ENCODE measurements around the gene FRMD6.
"Not testable (repeated sequence)": the region's sequence is repeated elsewhere in the genome, so short reads cannot be mapped to it uniquely, and the experiment has no call there.

The FRMD6 gene

DNA sequence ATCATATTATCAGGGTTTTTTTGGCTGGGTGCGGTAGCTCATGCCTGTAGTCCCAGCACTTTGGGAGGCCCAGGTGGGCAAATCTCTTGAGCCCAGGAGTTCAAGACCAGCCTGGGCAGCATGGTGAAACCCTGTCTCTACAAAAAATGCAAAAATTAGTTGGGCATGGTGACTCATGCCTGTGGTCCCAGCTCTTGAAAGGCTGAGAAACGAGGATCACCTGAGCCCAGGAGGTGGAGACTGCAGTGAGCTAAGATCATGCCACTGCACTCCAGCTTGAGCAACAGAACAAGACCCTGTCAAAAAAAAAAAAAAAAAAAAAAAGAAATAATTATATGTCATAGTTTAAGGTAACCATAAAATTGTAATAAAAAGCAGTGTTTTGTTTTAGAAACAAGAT, 18.4 kb upstream of the FRMD6 start:
- not testable (repeated sequence) for DNase-seq

DNA sequence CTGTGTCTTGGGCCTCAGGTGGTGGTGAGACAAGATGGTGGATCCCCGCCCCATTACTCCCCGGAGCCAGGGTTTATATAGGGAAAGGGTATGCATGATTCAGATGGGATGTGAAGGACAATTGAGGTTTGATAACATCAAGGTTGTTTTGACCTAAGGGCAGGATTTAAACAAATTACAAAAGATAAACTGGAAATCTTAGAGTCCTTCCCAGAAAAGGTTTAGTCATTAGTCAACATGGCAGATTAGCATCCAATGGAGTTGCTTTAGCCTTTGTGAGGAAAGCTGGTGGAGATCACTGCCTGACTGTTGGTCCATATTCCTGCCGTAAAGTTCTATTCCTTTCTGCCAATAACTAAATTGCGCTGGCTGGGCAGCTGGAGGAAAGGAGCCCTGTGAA, 15.6 kb upstream of the FRMD6 start:
- DNase-seq: no peak

DNA sequence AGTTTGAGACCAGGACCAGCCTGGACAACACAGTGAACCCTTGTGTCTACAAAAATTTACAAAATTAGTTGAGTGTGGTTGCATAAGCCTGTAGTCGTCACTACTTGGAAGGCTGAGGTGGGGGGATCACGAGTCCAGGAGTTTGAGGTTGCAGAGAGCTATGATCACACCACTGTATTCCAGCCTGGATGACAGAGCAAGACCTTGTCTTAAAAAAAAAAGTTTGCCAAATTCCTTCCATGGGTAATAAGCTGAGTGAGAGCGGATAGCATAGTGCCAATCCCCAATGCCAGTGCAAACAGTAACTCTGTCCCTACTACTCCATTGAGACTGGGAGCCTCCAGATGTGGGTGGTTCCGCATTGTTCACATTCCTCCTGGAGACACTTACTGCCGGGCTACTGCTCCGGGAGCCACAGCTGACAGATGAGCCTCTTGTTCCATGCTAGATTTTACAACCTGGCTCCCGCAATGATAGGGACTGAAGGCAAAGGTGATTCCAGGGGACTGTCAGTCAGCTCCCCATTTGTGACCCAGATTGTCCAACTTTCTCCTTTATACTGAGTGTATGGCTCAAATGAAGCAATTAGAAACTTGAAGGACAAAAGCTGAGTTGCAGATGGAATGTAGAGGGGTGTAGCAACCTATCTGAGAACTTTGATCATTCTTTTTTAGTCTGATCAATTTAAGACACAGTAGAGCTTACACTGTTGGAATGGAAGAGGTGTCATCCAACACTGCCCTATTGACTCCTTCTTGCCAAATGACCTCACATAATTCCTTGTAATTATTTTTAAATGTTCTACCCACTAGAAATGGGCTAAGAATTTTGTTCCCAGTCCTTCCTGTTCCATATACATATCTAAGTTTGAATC, 13.4 kb upstream of the FRMD6 start:
- no peak for DNase-seq

DNA sequence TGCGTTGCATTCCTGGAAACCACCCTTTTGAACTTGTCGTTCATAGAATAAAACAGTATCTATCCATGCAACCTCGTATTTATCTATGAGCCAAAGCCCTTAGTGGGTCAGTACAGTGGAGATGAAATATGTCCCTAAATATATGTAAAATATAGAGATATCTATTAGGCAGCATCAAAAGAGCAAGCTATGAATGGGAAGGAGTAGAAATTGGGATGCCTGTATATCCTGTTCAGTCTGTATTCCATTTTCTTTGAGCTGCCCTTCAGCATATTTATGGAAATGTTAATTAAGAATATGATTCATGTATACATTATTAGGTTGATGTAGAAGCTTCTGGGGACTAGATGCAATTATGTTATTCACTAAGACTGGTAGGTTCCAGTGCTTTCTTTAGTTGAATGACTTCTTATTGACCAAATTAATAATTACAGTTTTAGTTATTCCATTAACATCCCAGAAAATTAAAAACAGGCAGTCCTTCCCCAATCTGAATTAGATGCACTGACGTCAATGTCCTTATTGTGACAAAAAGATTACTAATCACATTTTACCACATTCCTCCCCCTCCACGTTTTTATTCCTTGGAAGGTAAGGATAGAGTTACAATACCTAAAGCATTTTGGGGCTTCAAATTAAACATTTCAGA, 11.9 kb upstream of the FRMD6 start:
- DNase-seq: no peak

DNA sequence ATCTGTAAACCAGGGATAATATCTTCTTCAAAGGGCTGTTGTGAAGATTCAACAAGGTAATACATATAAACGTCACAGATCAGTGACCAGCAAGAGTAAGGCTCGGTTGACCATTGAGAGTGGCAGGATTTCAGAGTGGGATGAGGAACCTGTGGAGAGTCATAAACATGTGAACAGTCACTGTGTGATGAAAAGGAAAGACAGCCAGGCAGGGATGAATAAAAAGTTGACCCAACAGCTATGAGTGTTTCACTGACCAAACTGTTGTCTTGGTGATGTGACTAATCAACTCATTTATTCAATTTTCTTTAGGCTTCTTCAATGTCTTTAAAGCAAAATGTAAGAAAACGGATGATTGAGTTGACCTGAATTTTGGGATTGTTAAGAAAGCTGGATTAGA, 8.6 kb upstream of the FRMD6 start:
- no peak for DNase-seq

DNA sequence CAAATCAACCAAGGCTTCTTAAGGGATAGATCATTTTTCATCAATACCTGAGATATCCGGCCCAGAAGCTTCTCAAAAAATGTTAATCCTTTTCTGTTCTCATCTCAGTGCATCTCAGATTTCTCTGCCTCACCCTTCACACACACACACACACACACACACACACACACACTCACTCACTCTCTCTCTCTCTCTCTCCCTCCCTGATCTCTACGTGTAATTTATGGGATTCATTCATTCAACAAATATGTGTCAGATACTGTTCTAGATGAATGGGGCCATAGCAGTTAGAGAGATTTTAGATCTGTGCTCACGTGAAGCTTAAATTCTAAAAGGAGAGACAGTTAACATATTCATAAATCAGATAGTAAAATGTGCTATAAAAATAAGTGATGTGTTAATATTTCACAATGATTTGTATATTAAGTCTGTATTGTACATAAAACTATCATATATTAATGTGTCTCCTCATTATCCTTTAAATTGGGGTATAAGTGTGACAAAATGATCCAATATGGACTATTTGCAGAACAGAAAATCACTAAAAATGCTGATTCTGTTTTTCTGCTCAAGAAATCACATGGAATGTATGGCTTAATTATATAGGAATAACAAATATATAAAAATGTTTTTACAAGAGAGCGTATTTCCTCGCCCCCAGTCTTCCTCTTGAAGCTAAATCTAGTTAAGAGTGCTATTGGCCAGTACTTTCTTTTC, 7.3 kb upstream of the FRMD6 start:
- DNase-seq: no peak

DNA sequence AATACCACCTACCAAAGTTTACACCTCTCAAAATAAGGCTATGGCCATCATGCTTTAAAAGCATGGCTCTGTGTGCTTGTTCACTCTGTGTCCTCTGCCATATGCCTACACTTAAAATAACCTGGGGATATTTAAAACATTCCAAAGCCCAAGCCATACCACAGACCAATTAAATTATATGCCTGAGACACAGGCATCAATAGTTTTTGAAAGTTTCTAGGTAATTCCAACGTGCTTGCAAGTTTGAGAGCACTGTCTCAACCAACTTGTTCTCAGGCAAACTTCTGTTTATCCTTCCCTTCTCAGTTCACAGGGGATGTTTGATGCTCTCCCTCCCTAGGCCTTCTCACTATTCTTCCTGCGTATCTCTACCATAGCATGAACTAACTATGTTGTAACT, 3.4 kb upstream of the FRMD6 start:
- DNase-seq: no peak

DNA sequence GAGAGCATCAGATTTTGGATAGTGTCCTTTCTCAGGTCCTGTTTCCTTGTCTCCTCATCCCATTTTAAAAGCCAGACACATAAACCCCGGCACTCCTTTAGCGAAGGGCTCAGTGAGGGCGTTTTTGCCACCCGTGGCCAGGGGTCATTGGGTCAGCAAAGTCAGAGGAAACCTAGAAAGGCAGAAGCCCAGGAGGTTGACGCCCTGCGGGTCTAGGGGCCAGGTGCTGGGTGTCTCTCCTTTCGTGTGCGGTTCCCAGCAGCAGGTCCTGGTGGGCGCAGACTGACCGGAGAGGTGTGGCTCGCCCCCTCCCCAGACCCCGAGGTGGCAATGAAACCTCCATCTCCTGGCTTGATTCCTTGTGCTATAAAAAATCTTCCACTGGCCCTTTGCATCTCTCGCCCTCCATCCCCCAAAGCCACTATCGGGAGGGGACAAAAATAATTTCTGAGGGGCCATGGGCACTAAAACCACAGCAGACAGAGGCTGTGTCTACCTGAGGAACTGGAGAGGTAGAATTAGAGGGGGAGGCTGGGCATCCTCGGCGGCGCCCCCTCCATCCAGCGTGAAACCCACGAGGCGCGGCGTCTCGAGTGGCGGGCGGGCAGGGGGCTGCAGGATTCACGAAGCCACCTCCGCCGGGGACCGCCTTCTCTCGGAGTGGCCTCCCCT, 858 bp upstream of the FRMD6 start:
- no peak for DNase-seq

DNA sequence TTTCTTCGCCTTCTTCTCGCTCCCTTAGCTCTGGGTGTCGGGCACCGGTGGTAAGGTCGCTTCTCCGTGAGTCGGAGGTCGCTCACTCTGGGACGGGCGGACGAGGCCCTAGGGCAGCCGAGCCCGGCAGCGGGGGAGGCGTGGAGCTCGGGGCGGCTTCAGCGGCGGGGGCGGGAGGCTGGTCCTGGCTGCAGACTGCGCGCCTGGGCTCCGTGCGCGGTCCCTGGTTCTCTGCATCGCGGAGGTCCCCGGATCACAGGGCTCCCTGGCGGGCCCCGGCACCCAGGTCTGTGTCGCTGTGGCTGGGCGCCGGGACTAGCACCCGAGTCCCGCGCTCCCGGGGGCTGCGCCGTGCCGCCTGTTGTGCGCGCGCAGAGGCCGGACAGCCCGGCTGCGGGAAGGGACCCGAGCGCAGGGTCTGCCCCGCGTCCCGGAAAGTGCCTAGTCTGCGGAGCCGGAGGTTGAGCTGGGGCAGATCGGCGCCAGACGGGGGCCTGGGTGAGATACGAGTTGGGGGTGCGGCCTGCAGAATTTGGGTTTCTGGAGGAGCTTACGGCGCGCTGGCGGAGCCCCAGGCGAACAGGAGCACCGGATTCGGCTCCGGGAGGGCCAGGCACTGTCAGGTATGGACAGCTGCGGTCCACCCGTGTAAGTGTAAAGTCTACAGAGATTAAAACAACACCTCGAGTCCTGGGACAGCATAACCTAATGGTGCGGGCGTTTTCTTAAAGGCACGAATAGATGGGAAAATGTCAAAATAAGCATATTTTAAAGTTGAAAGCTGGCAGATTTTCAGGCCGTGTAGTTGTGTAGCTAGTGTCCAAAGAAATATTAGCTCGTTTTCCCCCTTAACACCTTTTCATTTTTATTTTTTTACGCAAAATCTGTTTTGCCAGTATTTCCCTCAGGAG, 713 bp downstream of the FRMD6 start:
- DNase-seq: peak; percentile 37

DNA sequence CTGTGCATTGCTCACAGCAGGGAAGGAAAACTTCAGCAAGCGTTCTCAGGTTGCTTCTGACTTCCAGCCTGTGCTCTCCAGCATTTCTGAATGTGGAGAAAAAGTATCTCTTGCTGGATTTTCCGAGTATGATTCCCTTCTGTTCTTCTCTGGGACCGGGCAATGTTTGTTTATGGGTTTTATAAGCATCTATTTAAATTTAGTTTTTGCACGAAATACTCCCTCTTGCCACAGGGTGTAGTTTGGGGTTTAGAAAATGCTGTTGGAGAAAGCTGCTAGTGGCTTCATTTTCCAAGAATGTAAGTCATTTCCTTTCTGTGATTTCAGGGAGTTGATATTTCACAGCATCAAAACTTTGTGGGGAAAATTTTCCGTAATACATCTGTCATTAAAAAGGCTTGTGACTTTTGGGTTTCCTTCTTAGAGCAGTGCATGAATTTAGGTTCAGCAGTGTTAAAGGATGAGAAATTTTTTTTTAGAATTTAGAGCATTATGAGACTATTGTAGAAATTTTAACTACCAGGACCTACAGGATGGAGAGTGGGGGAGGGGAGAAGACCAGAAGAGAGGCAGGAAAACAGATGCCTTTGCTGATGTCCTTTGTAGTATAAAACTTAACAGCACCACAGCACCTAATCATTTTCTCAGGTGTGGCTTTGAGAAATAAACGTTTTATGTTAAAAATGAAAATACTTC, 1.5 kb downstream of the FRMD6 start:
- DNase-seq: no peak

DNA sequence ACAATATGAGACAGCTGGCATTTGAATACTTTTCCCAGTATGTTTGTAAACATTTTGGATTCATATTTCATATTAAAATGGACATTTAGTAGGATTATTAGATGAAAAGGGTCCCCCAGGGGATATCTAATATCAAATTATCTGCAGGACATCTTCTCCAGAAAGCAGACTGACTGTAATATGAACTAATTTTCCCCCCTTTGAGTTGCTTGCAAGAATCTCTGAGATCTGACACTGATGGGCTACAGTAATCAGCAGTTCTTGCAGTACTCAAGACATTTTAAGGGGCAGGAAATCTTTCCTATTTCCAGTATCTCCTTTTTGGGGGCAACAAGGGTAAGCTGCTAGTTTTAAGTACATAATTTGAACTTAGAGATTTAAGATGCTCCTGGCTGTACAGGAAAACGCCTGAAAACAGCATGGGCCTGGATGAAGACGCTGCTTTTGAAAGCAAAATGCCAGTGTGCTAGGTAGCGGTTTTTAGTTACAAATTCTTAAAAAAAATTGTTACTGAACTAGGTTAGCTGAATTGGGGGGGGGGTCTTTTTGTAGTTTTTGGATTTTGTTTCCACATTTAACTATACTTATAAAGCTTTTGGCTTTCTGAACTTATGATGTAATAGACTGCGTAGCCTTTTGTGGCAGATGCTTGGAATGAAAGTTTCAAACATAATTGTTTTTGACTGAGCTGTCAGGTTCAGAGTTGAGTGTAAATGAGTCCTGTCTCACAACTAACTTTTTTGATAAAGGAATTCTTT, 2.2 kb downstream of the FRMD6 start:
- no peak for DNase-seq

DNA sequence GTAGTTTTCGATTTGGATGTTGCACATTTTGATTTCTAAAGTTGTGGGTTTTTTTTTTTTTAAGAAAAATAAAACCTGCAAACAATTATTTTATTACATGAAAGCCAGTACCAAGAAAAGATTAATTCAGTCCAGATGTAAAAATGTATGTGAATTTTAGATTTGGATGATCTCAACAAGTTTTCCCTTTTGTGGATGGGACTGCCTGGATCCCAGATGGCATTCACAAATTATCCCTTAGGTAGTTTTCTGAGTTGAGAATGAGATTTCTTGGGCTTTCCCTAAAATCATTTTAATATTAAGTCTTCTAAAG, 2.8 kb downstream of the FRMD6 start:
- DNase-seq: no peak

DNA sequence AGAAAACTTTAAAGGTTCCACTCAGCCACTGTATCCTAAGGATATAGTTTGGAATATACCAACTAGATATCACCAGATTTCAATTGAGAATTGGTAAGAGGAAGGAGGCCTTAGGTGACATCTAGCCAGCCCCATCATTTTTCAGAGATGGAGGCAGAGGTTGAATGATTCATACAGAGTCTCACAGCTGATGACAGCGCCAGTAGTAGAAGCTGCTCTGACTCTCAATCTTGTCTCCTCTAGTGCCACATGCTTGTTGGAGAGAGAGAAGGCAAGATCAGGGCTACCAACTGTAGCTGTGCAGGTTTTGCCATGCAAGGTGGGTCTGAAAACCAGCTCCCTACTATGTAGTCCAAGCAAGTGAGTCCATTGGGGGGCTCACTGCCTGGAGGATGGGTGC, 6.1 kb downstream of the FRMD6 start:
- no peak for DNase-seq

DNA sequence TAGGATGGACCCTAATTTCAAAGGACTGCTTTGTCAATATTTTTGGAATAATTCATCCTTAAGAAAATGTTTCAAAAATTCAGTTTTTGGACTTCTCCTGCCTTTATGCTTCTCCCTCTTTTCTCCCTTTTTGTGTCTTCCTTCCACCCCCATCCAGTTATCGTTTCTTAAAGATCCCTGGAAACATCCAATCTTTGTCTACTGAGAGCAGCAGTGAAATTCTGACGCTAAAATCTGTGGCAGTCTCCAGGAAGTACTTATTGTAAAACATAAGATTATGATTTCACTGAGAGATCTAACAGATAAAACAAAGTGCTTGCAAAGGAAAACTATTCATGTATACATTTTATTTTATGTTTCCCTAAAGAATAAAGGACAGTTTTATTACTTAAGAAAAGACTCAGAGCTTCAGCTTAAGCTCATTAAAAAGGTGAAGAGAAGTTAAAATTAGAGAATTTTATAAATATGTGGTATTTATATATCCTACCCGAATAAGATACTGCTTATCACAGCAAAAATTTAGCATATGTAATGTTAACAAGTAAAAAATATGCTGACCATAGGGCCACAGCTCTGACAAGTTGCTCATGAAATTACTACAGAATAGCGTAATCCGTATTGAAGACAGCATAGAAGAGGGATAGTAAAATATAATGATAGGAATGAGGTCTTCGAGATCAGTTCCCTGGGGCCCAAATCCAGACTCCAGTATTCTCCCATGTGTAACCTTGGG, 6.9 kb downstream of the FRMD6 start:
- DNase-seq: no peak

DNA sequence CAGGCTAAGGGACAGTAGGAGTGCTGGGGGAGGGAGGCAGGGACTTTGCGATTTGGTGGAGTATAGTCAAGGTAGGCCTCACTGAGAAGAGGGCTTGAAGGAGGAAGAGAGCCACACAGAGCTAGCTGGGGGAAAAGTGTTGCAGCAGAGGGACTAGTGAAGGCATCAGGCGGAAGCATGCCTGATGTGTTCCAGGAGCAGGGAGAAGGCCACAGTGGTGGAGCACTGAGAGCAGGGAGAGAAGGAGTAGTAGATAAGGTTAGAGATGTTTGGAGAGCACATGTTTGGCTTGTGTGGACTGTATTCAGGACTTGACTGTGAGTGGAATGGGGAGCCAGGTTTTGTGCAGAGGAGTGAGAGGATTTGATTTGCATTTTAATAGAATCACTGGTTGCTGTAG, 9.0 kb downstream of the FRMD6 start:
- DNase-seq: no peak

DNA sequence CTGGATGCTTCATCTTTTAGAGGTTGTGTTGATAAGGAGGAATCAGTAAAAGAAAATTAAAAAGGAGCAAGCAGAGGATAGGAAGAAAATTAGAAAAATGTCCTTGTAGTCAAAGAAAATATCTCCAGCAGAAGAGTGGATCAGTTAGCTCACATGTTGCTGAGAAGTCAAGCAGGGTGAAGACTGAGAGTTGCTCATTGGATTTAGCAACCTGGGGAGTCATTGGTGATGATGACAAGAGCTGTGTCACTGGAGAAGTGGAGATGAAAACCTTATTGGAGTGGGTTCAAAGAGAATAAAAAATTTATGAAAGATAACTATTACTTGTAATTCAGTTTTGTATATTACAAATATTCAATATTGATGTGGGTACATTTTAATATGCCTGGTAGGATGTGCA, 9.8 kb downstream of the FRMD6 start:
- DNase-seq: no peak

DNA sequence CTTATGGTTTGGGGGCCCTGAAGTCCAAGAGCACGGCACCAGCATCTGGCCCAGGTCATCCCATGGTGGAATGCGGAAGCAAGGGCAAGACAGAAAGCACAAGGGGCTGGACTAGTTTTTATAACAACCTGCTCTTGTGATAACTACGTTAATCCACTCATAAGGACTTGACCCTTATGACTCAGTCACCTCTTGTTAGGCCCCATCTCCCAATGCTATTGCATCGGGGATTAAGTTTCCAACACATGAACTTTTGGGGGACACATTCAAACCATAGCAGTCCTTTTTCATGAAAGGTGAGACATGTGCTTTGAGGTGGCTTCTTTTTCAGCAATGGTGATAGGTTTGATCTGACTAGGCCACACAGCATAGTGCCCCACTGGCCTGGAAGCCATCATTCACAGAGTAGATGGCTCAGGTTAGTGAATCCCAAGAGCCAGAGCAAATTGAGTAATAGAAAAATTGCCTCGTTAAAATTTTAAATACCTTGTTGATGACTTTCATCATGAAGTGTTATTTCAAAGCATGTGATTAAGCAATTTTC, 12.1 kb downstream of the FRMD6 start:
- DNase-seq: no peak

DNA sequence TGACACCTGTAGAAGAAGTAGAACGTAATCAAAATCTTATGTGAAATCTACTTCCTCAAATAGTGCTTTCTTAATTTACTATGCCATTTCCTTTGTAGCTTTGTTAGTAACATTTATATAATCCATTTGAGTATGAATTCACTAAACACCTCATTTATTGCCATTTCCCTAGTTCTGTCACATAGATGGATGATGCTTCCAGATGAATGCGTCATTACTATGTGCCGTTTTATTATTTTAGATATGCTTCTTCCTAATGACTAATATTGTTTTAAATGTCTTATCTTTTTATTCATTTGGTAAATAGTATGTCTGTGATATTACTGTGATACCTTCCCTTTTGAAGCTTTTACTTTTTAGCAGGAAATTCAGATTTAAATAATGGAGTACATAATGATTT, 14.4 kb downstream of the FRMD6 start:
- no peak for DNase-seq

DNA sequence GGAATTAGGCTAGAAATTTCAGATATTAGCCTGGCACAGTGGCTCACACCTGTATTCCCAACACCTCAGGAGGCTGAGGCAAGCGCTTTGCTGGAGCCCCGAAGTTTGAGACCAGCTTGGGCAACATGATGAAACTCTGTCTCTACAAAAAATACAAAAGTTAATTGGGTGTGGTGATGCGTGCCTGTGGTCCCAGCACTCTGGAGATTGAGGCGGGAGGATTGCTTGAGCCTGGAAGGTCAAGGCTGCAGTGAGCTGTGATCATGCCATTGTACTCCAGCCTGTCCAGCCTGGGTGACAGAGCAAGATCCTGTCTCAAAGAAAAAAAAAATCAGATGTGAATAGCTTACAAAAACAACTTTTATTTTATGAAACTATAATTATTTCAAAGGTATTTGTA, 15.1 kb downstream of the FRMD6 start:
- DNase-seq: no peak

DNA sequence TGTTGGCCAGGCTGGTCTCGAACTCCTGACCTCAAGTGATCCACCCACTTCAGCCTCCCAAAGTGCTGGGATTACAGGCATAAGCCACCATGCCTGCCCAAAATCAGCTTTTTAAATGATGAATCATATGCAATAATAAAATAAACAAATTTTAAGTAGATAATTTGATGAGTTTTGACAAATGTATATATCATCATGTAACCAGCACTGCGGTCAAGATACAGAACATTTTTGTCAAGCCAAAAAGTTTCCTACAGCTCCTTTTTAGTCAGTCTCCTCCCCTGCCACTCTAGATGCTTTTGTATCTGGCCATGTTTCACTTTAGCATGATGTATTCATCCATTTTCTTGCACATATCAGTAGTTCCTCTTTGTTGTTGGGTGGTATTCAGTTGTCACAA, 17.2 kb downstream of the FRMD6 start:
- no peak for DNase-seq

Measured in activated naive CD4-positive, alpha-beta T cell treated with Interleukin-2 at 50 U/mL for 16 hours (primary cell).